HG03521 (cell line): ENCODE data around the gene RNU1-3.
"Not testable (repeated sequence)": the region's sequence is repeated elsewhere in the genome, so short reads cannot be mapped to it uniquely, and the experiment has no call there.

Source experiments
- ATAC-seq: cut with Tn5 transposase; IDR thresholded peaks from one replicate; pipeline ENCODE4 v1.9.1; 2021; ENCODE audit warnings: mild to moderate bottlenecking, moderate library complexity; ENCODE audit not compliant: unreplicated experiment

Gene RNU1-3

DNA sequence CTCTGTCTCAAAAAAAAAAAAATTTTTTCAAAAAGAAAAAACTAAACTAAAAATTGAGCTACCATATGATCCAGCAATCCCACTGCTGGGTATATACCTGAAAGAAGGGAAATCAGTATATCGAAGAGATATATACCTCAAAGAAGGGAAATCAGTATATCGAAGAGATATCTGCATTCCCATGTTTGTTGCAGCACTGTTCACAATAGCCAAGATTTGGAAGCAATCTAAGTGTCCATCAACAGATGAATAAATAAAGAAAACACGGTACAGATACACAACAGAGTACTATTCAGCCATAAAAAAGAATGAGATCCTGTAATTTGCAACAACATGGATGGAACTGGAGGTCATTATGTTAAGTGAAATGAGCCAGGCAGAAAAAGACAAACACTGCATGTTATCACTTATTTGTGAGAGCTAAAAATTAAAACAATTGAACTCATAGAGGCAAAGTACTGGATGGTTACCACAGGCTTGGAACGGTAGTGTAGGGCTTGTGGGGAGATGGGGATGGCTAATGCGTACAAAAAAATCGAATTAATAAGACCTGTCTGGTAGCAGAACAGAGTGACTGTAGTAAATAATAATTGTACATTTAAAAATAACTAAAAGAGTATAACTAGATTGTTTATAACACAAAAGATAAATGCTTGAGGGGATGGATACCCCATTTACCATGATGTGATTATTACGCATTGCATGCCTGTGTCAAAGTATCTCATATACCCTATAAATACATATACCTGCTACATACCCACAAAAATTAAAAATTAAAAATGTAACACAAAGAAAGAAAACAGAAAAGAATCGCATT is 25.4 kb downstream of the RNU1-3 start:
- ATAC-seq = not testable (repeated sequence)

DNA sequence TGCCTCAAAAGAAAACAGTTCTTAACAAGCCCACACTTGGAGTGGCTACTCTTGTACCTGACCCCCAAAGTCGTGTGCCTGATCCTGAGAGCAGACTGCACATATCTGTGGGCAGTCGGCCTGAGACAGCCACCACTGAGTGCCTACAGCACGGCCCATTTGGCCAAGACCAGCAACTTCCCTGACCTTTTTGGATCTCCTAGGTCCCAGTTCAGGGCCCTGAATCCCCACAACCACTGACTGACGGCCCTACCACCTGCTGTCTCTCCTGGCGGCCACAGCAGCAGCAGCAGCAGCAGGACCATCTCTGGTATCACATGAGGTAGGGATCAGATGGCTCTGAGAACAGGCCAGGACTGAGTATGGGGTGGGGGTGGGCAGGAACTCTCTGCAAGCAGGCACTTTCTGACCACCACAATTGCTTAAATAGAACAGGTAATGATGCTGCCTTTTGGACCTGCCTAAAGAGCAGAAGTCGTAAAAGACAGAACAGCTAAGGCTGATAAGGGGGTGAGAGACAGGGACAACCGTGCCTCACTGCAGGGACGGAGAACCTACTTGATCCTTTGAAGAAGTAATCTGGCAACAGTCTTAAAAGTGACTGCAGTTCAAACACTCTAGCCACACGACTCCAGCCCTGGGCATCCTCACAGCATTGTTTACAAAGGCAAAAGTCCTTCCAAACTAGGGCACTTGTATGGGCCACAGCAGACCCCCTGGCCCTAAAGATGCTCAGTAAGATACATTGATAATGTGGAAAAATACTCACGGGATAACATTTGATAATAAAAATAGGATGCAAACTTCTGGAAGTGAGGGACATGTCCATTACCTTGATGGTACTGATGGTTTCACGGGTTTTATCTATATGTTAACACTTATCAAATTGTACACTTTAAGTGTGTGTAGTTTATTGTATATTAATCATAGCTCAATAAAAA is 27.4 kb downstream of the RNU1-3 start:
- not testable (repeated sequence) for ATAC-seq

DNA sequence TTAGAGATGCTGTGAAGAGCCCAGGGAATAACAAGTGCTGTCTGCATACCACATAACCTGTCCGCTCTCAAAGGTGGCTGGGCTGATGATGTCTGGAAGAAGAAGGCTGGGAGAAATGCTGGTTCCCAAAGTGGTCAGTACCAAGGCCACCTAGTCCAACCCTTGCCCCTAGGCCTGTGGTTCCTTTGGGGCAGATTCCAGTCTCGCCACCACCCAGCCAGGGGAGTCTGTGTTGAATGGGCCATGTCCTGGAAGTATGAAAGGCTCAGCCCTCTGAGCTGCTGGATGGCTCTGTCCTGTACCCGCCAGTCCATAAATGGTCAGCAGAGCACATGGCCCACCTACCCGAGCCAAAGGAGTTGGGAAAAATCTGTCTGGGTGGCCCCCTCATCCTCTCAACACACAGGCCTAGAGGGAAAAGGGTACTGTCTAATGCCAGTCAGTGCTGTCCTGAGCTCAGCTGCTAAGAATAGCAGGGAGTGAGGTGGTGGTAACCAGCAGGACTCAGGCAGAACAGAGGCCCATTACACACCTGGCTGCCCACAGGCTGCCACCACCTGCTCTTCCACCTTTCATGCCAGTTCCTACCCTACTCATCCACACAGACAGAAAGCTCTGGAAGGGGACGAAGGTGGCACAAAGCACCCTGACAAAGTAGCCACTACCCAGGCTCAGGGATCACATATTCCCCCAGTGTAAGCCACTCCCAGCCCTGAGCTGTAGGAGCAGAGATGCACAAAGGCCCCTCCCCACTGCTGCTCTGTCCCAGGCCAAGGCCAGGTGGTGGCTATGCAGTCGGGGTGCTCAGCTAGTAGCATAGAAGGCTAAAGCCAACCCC is 28.6 kb downstream of the RNU1-3 start:
- not testable (repeated sequence) for ATAC-seq

DNA sequence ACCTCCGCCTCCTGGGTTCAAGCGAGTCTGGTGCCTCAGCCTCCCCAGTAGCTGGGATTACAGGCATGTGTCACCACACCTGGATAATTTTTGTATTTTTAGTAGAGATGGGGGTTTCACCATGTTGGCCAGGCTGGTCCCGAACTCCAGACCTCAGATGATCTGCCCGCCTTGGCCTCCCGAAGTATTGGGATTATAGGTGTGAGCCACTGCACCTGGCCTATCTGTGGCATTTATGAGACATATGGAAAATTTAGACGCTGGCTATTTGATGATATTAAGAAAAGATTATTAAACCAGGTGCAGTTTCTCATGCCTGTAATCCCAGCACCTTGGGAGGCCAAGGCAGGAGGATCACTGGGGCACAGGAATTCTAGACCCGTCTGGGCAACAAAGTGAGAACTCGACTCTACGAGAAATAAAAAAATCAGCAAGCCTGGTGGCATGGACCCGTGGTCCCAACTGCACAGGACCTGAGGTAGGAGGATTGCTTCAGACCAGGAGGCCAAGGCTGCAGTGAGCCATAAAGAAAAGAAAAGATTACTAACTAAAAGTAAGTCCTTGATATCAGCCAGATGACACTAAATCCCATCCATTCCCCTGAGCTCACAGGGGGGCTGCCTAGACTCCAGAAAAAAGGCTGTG is 30.1 kb downstream of the RNU1-3 start:
- ATAC-seq = not testable (repeated sequence)

DNA sequence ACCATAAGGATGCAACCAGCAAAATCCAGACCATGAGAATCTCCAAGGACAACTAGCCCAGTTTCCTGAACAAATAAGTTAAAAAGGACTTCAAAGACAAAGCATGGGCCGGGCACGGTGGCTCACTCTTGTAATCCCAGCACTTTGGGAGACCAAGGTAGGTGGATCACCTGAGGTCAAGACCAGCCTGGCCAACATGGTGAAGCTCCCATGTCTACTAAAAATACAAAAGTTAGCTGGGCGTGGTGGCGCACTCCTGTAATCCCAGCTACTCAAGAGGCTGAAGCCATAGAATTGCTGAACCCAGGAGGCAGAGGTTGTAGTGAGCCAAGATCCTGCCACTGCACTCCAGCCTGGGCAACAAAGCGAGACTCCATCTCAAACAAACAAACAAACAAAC is 30.8 kb downstream of the RNU1-3 start:
- ATAC-seq = not testable (repeated sequence)

DNA sequence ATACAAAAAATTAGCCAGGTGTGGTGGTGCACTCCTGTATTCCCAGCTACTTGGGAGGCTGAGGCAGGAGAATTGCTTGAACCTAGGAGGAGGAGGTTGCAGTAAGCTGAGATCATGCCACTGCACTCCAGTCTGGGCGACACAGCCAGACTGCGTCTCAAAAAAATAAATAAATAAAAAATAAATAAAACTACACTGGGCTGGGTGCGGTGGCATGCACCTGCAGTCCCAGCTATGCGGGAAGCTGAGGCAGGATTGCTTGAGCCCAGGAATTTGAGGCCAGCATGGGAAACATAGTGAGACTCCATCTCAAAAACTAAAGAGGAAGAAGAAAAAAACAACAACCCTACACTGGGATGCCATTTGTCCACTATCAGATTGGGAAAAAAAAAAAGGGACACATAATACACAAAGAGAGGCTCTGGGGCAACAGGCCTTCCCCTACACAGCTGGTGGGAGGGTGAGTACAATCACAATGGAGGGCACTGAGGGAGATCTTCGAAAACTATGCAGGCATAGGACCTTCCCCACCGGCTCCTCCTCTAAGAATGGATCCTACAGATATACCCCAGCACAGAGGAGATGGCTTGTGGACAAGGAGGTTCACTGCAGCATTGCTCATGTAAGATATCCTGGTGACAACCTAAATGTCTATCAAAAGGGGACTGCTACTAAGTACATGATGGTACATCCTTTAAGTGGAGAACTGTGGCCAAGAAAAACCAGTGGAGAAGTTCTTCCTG is 33.0 kb downstream of the RNU1-3 start:
- not testable (repeated sequence) for ATAC-seq

DNA sequence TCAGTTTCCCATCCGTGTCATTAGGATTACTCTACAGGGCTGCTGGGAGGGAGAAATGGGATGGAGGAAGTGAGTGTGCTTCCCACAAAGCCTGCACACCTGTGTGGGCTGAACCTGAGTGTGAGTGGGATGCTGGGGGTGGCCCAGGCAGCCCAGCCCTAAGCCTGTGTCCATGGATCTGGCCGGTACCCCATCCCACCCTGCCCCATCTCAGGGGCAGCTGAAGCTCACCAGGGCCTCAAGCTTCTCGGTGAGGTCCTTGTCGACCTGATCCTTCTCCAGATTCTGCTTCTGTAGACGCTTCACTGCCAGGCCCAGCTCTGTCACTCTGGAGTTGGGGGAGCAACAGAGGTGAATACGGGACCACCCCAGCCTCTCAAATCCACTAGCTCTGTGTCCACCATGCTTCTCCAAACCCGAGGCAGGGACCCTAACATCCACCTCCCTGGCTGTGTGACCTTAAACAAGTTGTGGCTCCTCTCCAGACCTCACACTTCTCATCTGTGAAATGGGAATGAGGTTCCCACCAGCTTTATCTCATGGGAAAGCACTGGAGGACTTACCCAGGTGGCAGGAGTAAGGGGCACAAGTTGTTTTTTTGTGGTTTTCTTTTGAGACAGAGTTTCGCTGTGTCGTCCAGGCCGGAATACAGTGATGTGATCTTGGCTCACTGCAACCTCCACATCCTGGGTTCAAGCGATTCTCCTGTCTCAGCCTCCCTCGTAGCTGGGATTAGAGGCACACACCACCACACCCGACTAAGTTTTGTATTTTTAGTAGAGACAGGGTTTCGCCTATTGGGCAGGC is 34.5 kb downstream of the RNU1-3 start:
- not testable (repeated sequence) for ATAC-seq

DNA sequence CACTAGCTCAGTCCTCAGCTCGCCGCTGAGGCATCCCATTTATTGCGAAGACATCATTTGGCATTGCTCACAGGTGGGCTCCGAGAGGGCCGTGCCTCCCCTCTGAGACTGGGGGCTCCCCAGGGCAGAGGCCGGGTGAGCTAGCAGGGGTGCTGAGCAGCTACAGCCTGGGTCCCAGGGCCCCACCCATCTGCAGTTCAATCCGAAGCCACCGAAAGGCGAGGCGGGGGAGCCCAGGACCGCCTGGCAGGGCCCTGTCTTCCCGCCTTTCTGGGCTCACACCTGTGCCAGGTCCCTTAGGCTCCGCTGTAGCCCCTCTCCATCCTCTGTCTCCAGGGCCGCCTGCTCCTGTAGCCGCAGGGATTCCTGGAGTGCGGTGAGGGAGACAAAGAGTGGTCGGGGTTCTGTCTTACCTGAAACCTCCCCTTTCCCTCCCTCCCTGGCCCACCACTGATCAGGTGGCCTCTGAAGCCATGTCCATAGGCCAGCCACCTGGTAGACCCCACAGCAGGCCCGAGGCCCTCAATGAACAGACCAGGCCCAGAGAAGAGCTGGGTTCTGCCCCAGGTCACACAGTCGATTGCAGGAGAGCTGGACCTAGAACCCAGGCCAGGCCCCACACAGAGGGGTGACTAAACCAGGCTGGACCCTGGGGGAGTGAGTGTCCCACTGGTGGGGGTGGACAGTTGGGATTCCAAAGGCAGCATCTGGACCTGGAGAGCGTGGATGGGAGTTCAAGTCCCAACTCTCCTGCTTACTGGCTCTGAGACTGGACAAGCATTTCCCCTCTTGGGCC is 35.3 kb downstream of the RNU1-3 start:
- no peak for ATAC-seq

DNA sequence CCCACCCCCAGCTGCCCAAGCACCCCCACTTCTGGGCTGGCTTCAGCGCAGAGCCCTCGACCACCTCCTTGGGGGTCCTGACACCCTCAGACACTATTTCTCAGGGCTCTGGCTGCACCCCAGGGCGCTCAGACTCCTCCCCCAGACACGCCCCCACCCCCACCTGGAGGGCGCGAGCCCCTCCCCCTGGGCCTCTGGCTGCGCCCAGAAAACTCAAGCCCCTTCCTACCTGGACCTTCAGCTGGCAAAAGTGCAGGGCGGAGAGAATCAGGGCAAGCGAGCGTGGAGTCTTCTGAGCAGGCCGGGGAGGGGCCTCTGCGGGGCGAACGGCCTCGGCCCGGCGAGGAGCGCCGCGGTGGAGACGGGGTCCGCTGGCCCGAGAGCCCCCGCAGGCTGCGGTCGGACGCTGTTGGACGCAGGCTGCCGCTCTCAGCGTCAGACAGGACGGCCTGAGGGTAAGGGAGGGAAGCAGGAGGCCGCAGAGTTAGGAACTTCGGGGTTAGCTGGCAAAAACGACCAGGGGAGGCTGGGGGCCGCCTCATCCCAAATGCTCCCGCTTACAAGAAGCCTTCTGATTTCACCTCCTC is 36.0 kb downstream of the RNU1-3 start:
- ATAC-seq = no peak

DNA sequence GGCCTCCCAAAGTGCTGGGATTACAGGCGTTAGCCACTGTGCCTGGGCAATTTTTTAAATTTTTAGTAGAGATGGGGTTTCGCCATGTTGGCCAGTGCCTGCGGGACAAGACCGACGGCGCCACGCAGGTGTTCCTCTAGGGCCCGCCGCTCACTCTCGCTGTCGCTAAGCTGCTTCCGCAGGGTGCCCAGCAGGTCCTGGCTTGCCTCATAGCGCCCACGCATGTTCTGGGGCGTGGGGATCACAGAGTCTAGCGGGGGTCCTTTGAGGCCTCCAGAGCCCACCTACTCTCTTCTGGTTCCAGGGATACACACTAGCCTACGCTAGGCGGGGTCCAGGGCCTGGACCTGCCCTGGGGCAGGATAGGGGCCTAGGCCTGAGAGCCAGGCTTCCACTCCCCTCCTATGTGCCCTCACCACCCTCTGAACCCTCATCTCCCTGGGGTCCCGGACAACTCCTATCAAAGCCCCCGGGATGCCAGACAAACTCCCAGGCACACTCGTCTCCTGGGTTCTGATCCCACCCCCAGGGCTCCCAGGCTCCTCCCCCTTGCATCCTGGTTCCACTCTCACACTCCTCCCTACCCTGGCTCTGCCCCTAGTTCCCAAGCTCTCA is 36.7 kb downstream of the RNU1-3 start:
- not testable (repeated sequence) for ATAC-seq

DNA sequence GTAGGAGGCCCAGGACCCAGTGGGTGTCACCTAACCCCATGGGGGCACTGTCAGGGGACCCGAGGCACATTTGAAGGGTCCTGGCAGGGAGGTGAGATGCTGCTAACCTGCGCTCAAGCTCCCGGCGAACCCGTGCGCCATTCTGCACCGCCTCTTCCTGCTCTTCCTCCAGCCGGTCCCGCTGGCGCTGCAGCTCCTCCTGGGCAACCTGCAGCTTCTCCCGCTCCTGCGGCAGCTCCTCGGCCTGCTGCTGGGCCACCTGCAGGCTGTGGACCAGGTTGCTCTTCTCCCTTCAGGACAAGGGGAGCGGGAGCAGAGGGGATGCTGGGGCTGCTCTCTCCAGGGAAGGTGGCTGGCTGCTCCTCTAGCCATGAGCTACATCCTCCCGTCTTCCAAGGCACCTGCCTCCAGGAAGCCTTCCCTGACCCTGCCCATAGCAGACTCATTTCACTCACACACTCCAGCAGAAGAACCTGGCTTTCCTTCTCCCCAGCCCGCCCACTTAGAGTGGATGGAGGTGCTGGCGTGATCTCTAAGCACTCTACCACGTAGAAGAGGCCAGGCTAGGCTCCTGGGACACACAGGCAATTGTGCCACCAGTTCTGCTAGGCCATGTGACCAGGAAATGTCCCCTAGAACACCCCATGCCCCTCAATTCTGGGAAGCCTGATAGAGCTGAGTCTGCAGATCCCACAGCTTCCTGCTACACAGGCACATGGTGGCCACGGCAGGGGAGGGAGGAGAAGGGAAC is 38.2 kb downstream of the RNU1-3 start:
- ATAC-seq = no peak

DNA sequence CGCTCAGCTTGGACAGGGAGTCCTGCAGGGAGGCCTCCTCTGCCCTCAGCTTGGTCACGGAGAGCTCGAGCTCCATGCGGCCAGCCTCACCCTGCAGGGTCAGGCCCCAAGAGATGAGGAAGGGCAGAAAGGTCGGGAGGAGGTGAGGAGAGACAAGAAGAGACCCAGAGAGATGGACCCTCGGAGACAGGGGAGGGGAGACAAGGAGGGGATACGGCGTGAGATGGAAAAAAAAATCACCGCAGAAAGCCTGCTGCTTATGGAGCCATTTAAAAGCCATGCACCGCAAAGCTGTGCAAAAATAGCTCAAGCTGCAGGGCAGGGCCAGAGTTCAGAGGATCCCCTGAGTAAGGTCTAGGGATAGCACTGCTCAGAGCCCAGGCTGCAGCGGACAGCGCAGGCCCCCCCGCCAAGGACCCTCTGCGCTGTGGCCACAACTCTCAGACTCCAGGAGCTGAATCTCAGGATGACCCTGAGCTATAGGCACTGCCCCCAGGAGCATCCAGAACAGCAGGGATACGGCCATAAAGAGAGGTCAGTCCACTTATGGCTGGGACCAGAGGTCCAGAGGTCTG is 40.3 kb downstream of the RNU1-3 start:
- not testable (repeated sequence) for ATAC-seq

DNA sequence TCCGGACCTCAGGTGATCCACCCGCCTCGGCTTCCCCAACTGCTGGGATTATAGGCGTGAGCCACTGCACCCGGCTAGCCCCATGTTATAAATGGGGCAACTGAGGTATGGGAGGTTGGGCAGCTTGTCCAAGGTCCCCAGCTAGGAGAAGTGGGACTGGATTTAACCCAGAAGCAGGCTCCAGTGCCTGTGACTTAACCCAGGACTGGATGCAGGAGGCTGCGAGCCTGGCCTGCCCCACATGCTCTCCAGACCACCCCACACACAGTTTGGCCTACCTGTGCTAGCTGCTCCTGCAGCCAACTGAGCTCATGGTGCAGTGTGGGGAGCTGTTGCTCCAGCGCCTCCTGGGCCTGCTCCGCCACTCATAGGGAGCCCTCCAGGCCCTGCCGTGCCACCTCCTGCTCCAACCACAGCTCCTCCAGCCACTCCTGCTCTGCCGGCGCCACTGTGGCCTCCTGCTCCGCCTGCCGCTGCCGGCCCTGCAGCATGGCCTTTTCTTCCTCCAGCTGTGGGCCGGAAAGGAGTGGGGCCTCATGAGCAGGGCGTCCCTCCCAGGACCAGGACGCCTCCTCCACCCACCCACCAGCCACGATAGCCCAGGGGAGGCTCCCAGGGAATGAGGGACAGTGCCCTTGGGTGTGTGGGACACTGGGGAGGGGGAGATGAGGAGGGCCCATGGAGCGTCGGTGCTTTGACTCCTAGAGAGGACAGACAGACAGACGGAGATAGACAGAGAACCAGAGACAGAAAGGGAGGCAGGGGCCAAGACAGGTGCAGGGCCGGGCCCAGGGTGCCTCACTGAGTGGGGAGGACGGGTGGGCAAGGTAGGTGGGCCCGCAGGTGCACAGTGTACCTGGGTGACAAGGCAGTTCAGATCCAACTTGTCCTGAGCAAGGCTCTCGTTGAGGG is 41.0 kb downstream of the RNU1-3 start:
- no peak for ATAC-seq

DNA sequence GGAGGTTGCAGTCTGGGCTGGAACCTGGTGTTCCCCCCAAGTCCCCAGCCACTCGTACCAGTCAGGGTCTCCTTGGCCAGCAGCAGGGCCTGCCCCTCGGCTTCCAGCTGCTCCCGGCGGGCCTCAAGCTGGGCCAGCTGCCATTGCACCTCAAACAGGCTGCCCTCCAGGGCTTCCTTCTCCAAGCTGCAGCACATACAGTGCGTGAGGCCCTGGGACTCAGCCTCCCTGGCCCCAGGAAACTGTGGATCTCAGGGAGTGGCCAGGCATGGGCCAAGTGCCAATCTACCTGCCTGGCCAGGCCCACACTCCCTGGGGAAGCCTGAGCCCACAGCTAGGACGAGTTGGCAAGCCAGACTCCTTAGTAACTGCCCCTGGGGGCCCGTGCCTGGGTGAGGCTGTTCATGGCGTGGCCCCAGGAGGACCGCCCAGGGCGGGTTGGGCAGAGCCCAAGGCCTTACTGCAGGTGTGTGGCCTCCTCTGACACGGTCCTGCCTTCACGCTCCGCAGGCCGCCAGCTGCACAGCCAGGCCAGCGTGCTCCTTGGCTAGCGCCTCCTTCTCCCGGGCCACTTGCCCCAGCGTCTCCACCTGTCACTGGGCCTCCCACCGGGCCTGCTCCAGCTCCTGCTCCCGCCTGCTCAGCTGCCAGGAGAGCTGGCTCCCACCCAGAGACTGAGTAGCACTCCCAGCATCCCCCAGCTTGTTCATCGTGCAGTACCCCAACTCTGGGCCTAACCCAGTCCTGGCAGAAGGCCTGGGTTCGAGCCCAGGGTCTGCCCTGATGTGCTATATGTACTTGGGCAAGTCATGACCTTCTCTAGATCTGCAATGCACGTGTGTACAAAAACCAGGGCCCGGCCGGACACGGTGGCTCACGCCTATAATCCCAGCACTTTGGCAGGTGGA is 42.7 kb downstream of the RNU1-3 start:
- not testable (repeated sequence) for ATAC-seq
